ENCODE measurements around the gene CCDC127.

The CCDC127 gene

GRCh38 chr5:150746-151145, 67.2 kb downstream of the CCDC127 start:
- H3K4me3 ChIP-seq (ENCODE audit: low read depth, low read length) = no peak overlapping the region
- TF ChIP-seq CTCF (IDR thresholded peaks at IDR 0.05; ENCODE audit: insufficient read depth, low read depth, low read length, missing control alignments) = no peak
- DNase-seq (ENCODE audit: low read depth) = no peak

GRCh38 chr5:149745-150485, 68.0 kb downstream of the CCDC127 start:
- H3K4me3 ChIP-seq (ENCODE audit: low read depth, low read length) = no peak overlapping the region
- TF ChIP-seq CTCF (IDR thresholded peaks at IDR 0.05; ENCODE audit: insufficient read depth, low read depth, low read length, missing control alignments) = no peak
- DNase-seq (ENCODE audit: low read depth) = no peak

GRCh38 chr5:147751-148150, 70.2 kb downstream of the CCDC127 start:
- no peak overlapping the region for H3K4me3 ChIP-seq (ENCODE audit: low read depth, low read length)
- no peak for TF ChIP-seq CTCF (IDR thresholded peaks at IDR 0.05; ENCODE audit: insufficient read depth, low read depth, low read length, missing control alignments)
- DNase-seq (ENCODE audit: low read depth) = no peak

Measured in GM12865 (cell line).